ENCODE results near the gene HHAT.

Gene HHAT

DNA sequence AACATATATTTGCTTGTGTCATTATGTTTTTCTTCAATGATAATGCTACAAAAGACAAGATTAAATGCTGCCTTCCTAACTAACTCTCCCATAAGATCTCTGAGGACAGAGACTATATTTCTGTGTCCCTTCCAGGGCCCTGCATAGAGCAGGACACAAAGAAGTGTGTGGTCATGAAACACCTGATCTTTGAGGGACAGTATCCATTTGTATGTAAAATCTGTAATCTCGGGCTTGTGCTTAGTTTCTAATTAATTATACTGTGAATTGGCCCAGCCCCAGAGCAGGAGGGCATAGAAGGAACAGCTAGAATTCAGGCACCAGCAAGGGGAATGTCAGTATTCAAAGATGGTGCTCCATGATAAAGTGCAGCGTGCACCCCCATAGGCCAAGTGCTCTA is 374.9 kb downstream of the HHAT start:
- CTCF ChIA-PET: interaction anchor here (0.8 kb wide), 1 partner anchor 9 kb away, joined by 3 read pairs; no protein-coding TSS in a partner anchor

DNA sequence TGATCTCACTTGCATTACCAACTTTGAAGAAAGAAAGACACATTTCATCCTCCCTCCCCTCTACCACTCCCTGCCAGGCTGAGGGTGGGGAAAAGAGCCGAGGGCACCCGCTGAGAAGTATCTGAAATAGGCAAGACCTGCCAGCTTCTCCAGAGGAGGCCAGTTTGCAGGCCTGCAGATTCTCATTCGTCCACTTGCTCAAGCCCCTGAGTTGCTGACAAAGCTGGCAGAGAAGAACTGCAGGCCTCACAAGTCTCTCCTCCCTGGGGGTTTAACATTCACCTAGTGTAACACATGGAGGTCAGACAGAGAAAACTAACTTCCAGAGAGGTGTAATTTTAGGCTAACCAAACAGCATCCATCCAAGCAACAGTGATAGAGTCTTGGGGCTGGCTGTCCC is 376.4 kb downstream of the HHAT start:
- POLR2A ChIA-PET: no interaction called here
- no peak for DNase-seq (ENCODE audit: extremely low spot score)
- TF ChIP-seq CTCF (IDR thresholded peaks at IDR 0.05; ENCODE audit: control extremely low read depth, extremely low read depth, low read depth, missing control alignments): no peak
- CTCF ChIA-PET: no interaction called here

More for the DNA sequence above, 374.9 kb downstream of the HHAT start:
- POLR2A ChIA-PET: no interaction called here
- no peak for TF ChIP-seq CTCF (IDR thresholded peaks at IDR 0.05; ENCODE audit: control extremely low read depth, extremely low read depth, low read depth, missing control alignments)
- no peak for DNase-seq (ENCODE audit: extremely low spot score)

DNA sequence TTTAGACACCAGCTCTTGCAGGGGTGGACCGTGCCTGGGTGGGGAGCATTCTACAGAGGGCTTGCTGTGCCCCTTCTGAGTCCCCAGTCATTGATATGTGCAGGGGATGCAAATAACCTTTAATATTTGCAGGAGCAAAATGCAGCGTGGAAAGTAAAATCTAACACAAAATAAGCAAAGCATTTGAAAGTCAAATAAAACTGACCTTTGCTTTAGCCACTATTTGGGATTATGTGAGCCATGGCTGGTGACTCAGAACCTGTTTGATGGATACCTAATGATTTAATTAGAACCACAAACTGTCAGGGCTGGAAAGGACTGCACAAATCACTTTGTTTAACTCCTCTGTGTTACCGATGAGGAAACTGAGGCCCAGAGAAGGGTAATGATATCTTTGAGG is 377.5 kb downstream of the HHAT start:
- TF ChIP-seq CTCF (IDR thresholded peaks at IDR 0.05; ENCODE audit: control extremely low read depth, extremely low read depth, low read depth, missing control alignments): no peak
- no peak for DNase-seq (ENCODE audit: extremely low spot score)
- ChIA-PET CTCF (no interaction called here), POLR2A (no interaction called here)

DNA sequence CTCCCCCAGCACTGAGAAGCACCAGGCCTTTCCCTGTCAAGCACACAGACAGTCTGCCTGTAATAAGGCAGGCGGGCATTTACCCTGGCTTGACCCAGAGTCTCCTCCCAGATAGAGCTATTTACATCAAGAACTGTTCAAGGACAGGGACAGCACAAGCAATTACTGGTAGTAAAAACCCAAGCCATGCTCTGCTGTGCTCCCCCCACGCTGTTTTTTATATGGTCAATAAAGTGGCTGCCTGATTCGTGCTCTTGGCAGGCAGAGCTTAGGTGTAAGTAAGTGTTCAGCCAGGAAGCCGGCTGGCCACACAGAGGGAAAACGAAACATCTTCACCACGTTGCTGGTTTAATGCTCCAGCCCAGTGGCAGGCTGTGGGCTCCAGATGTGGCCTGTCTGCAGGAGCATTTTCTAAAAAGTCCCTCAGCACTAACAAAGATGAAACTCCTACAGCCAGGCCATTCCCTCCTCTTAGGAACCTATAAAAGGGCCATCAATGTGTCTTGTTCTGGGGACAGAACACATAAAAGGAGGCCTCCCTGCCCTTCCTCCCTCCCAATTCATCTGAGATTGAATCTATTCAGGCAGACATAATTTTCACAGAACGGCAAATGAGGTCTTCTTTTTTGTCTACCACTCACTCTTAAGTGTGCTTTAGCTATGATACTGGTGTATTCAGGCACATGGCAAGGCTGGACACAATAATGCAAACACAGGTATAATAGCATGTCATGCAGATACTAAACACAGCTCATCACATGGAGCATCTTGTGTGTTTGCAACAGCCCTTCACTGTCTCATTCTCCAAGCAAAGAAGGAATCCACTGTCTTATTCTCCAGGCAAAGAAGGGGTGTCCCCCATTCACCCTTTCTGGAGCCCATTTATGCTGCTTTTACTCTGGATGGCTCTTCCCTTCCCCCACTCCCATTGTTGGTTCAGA is 378.9 kb downstream of the HHAT start:
- CTCF ChIA-PET: interaction anchor here (1.0 kb wide), 1 partner anchor 13 kb away, joined by 5 read pairs; no protein-coding TSS in a partner anchor
- POLR2A ChIA-PET: no interaction called here
- DNase-seq (ENCODE audit: extremely low spot score): no peak
- TF ChIP-seq CTCF (IDR thresholded peaks at IDR 0.05; ENCODE audit: control extremely low read depth, extremely low read depth, low read depth, missing control alignments): no peak

DNA sequence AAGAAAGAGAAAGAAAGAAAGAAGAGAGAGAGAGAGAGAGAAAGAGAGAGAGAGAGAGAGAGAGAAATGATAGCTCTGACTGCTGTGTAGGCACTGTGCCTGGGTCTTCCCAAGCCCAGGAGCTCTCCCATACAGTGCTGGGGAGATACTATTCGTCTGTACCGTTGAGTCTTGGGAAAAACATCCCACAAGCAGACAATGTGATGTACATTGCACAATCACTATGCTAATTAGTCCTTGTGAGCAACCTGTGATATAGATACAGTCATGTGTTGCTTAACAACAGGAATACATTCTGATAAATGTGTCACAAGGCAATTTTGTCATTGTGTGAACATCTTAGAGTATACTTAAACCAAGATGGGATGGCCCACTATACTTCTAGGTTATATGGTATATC is 381.0 kb downstream of the HHAT start:
- POLR2A ChIA-PET: no interaction called here
- no peak for DNase-seq (ENCODE audit: extremely low spot score)
- CTCF ChIA-PET: no interaction called here
- TF ChIP-seq CTCF (IDR thresholded peaks at IDR 0.05; ENCODE audit: control extremely low read depth, extremely low read depth, low read depth, missing control alignments): no peak

GRCh38 chr1:210711825-210712612 is 383.3 kb downstream of the HHAT start:
- ChIA-PET POLR2A (no interaction called here), CTCF (no interaction called here)
- no peak for DNase-seq (ENCODE audit: extremely low spot score)
- TF ChIP-seq CTCF (IDR thresholded peaks at IDR 0.05; ENCODE audit: control extremely low read depth, extremely low read depth, low read depth, missing control alignments): no peak

Data from GM10248 (cell line).